K562 (cell line): ENCODE data around the gene AFF3. TPM values are rescaled to one million over a fixed set of nuclear protein-coding genes. Genes with fewer than 3 reads are reported as not detected.

ENCODE experiments used
- E2F6 ChIP-seq, 2 experiments: IDR thresholded peaks; 2 replicates each; pipeline ENCODE4 v1.6.1; 2011; ENCODE audit warnings: borderline replicate concordance in 1 of 2, control low read depth in 1 of 2, low read depth in 1 of 2, low read length in 1 of 2, mild to moderate bottlenecking in 1 of 2, mixed read lengths in 1 of 2, moderate library complexity in 1 of 2; ENCODE audit not compliant: insufficient read depth in 1 of 2, insufficient read length in 1 of 2, poor library complexity in 1 of 2, severe bottlenecking in 1 of 2; ENCODE audit errors: extremely low read depth in 1 of 2
- ESRRA ChIP-seq: fragments of 450-650 bp; IDR thresholded peaks from 2 replicates; pipeline ENCODE4 v1.6.1; 2014; ENCODE audit warnings: low read depth, mild to moderate bottlenecking, moderate library complexity, borderline replicate concordance
- ESRRB ChIP-seq: fragments of 250-450 bp; sonication (Bioruptor Pico); IDR thresholded peaks from 2 replicates; pipeline ENCODE4 v1.5.0; 2020; ENCODE audit warnings: mild to moderate bottlenecking, moderate library complexity, borderline replicate concordance
- GABPA ChIP-seq: fragments of 200-800 bp; sonication (Bioruptor generic); conservative IDR thresholded peaks from 2 replicates; pipeline ENCODE4 v1.6.1; 2016; ENCODE audit warnings: low read depth, missing genetic modification characterization, missing compliant biosample characterization
- HDGF ChIP-seq: fragments of 450-650 bp; IDR thresholded peaks from 2 replicates; pipeline ENCODE4 v1.6.1; 2016
- HIVEP1 ChIP-seq: fragments of 250-450 bp; sonication (Bioruptor Pico); IDR thresholded peaks from 2 replicates; pipeline ENCODE4 v1.4.0; 2020; ENCODE audit warnings: mild to moderate bottlenecking
- JUND ChIP-seq, 2 experiments: IDR thresholded peaks; 2 replicates in 1 of 2; 3 replicates in 1 of 2; pipeline ENCODE4 v1.6.1; 2011; ENCODE audit warnings: borderline replicate concordance in 2 of 2, low read depth in 2 of 2, low read length in 2 of 2, improper control_type of control experiment in 1 of 2, missing biosample characterization in 1 of 2, missing genetic modification characterization in 1 of 2, missing genetic modification reagents in 1 of 2
- MAFF ChIP-seq: IDR thresholded peaks from 2 replicates; pipeline ENCODE4 v1.6.1; 2012; ENCODE audit warnings: low read length, improper control_type of control experiment
- MCM5 ChIP-seq: fragments of 450-650 bp; IDR thresholded peaks from 2 replicates; pipeline ENCODE4 v1.6.1; 2016; ENCODE audit warnings: low read depth
- NR2C2 ChIP-seq, 2 experiments: fragments of 200-800 bp in 1 of 2; sonication (Bioruptor generic) in 1 of 2; sonication (generic) in 1 of 2; formaldehyde crosslinking in 1 of 2; IDR thresholded peaks; 2 replicates each; pipeline versions ENCODE4 v1.6.1 to v1.8.0; 2016 to 2022; ENCODE audit warnings: mild to moderate bottlenecking in 1 of 2, missing compliant biosample characterization in 1 of 2, missing genetic modification characterization in 1 of 2, missing genetic modification reagents in 1 of 2
- PHB2 ChIP-seq: fragments of 450-650 bp; IDR thresholded peaks from 2 replicates; pipeline ENCODE4 v1.6.1; 2017; ENCODE audit warnings: low read depth
- PHF20 ChIP-seq: fragments of 450-650 bp; IDR thresholded peaks from 2 replicates; pipeline ENCODE4 v1.6.1; 2018; ENCODE audit not compliant: partially characterized antibody
- PHF8 ChIP-seq: fragments of 200-600 bp; sonication (generic); IDR thresholded peaks from 2 replicates; pipeline ENCODE4 v1.6.1; 2012; ENCODE audit warnings: mixed run types, mild to moderate bottlenecking, inconsistent platforms, low read length, moderate library complexity, borderline replicate concordance
- SIX5 ChIP-seq, 2 experiments: IDR thresholded peaks; 2 replicates each; pipeline ENCODE4 v1.6.1; 2011; ENCODE audit warnings: low read length in 2 of 2, borderline replicate concordance in 1 of 2, low read depth in 1 of 2, mild to moderate bottlenecking in 1 of 2, moderate library complexity in 1 of 2; ENCODE audit not compliant: insufficient read depth in 1 of 2
- SMARCE1 ChIP-seq: fragments of 450-650 bp; IDR thresholded peaks from 2 replicates; pipeline ENCODE4 v1.7.1; 2016; ENCODE audit warnings: mild to moderate bottlenecking
- SNIP1 ChIP-seq: fragments of 450-650 bp; IDR thresholded peaks from 2 replicates; pipeline ENCODE4 v1.7.1; 2017; ENCODE audit warnings: low read depth, mild to moderate bottlenecking
- TFAP4 ChIP-seq: sonication (generic); formaldehyde crosslinking; IDR thresholded peaks from 2 replicates; pipeline ENCODE4 v1.8.0; 2022; ENCODE audit warnings: missing genetic modification reagents, mild to moderate bottlenecking, moderate library complexity, borderline replicate concordance
- TFE3 ChIP-seq: fragments of 450-650 bp; formaldehyde crosslinking; IDR thresholded peaks from 2 replicates; pipeline ENCODE4 v1.4.0; 2020; ENCODE audit warnings: mild to moderate bottlenecking, mixed read lengths
- TRIM24 ChIP-seq, 2 experiments: fragments of 450-650 bp; IDR thresholded peaks; 2 replicates each; pipeline ENCODE4 v1.6.1; 2016
- XRCC4 ChIP-seq: IDR thresholded peaks from one replicate; pipeline ENCODE4 v1.6.1; 2011; ENCODE audit not compliant: insufficient read depth, insufficient read length; ENCODE audit errors: extremely low read depth
- ZFPM2 ChIP-seq: fragments of 250-450 bp; sonication (Bioruptor Pico); IDR thresholded peaks from 2 replicates; pipeline ENCODE4 v1.5.1; 2022; ENCODE audit warnings: mild to moderate bottlenecking
- ZNF311 ChIP-seq: fragments of 250-450 bp; sonication (Bioruptor Pico); IDR thresholded peaks from 2 replicates; pipeline ENCODE4 v1.4.0; 2020; ENCODE audit warnings: mild to moderate bottlenecking, moderate library complexity
- ZNF408 ChIP-seq: fragments of 250-450 bp; sonication (Bioruptor Pico); IDR thresholded peaks from 2 replicates; pipeline ENCODE4 v1.4.0; 2020; ENCODE audit warnings: low read depth, mild to moderate bottlenecking, moderate library complexity
- ZNF41 ChIP-seq: fragments of 250-450 bp; sonication (Bioruptor Pico); conservative IDR thresholded peaks from 2 replicates; pipeline ENCODE4 v1.4.0; 2020; ENCODE audit warnings: mild to moderate bottlenecking
- ZNF507 ChIP-seq: conservative IDR thresholded peaks from 2 replicates; pipeline ENCODE4 v1.6.1; 2017; ENCODE audit warnings: missing genetic modification characterization, missing compliant biosample characterization
- ZNF696 ChIP-seq: fragments of 250-450 bp; sonication (Bioruptor Pico); conservative IDR thresholded peaks from 2 replicates; pipeline ENCODE4 v1.4.0; 2020; ENCODE audit warnings: mild to moderate bottlenecking, moderate library complexity
- polyA plus RNA-seq, 8 experiments: library from polyadenylated mRNA; depleted of rRNA in 4 of 8; stranded (reverse) in 5 of 8; unstranded in 3 of 8; fragments of >200 nt; fragmentation: Nextera tagmentation in 2 of 8; fragmentation: Illumina TruSeq in 1 of 8; extraction: Ambion mirVana in 2 of 8; extraction: Trizol in 1 of 8; gene quantifications; 2 replicates each; pipeline versions ENCODE4 v1.2.1 to v1.2.3, GENCODE V29; 2011 to 2014; ENCODE audit warnings: inconsistent platforms in 1 of 8, missing spikeins in 1 of 8
- total RNA-seq, 7 experiments: library from RNA; depleted of rRNA in 6 of 7; stranded (reverse); fragments of >200 nt in 6 of 7; fragmentation: Illumina TruSeq in 2 of 7; extraction: Trizol in 2 of 7; gene quantifications; 2 replicates each; pipeline versions ENCODE4 v1.2.1 to v1.2.3, GENCODE V29; 2011 to 2021; ENCODE audit warnings: low replicate concordance in 1 of 7

The AFF3 gene
- total and polyA plus RNA-seq, 9 of the 15 experiments (the other 6 are each of a cell fraction or from before 2014, with no cell fraction given): 0.02 to 0.11 TPM; not detected in 7

- TF ChIP-seq PHB2: 0 out of 2 replicates have a peak, but pooled peaks have one; percentile 46
- TF ChIP-seq TRIM24 (IDR thresholded peaks at IDR 0.05): peak; percentile 85 to 86
- TF ChIP-seq ZNF311 (CRISPR knock-in tag): no peak
- no peak for TF ChIP-seq ZFPM2 (CRISPR knock-in tag)
- TF ChIP-seq SNIP1: no peak
- no peak for TF ChIP-seq SIX5 (IDR thresholded peaks at IDR 0.05; ENCODE audit: borderline replicate concordance in 1 of 2, insufficient read depth in 1 of 2, low read depth in 1 of 2, low read length in 2 of 2)
- no peak for TF ChIP-seq HDGF
- TF ChIP-seq ESRRA: 0 out of 2 replicates have a peak, but pooled peaks have one; percentile 56
- TF ChIP-seq MCM5: no peak
- TF ChIP-seq TFE3 (CRISPR knock-in tag): peak; percentile 93
- TF ChIP-seq ZNF507 (tag): no peak
- TF ChIP-seq PHF8: no peak
- TF ChIP-seq SMARCE1: peak; percentile 57; the same call in 1 of the 2 replicates
- no peak for TF ChIP-seq MAFF
- no peak for TF ChIP-seq ZNF408 (CRISPR knock-in tag)
- TF ChIP-seq NR2C2 (CRISPR knock-in tag; IDR thresholded peaks at IDR 0.05): no peak
- peak; percentile 86 for TF ChIP-seq NR2C2 (tag; IDR thresholded peaks at IDR 0.05)
- no peak for TF ChIP-seq E2F6 (IDR thresholded peaks at IDR 0.05; ENCODE audit: borderline replicate concordance in 1 of 2, extremely low read depth in 1 of 2, insufficient read depth in 1 of 2, insufficient read length in 1 of 2, low read depth in 1 of 2, low read length in 1 of 2, poor library complexity in 1 of 2, severe bottlenecking in 1 of 2)
- no peak for TF ChIP-seq XRCC4
- TF ChIP-seq TFAP4 (CRISPR knock-in tag): 0 out of 2 replicates have a peak, but pooled peaks have one; percentile 27
- TF ChIP-seq JUND (IDR thresholded peaks at IDR 0.05; ENCODE audit: borderline replicate concordance, low read depth, low read length): no peak
- TF ChIP-seq JUND (tag; IDR thresholded peaks at IDR 0.05; ENCODE audit: borderline replicate concordance, low read depth, low read length): peak; percentile 49; the same call in 2 of the 3 replicates
- TF ChIP-seq HIVEP1 (CRISPR knock-in tag): peak; percentile 65; the same call in 1 of the 2 replicates
- no peak for TF ChIP-seq ZNF696 (CRISPR knock-in tag)
- no peak for TF ChIP-seq ZNF41 (CRISPR knock-in tag)
- no peak for TF ChIP-seq ESRRB (CRISPR knock-in tag)
- TF ChIP-seq GABPA (tag): peak; percentile 23; the same call in 1 of the 2 replicates
- TF ChIP-seq PHF20: no peak
Observed at GRCh38 chr2:99609851-99610381, 532.5 kb downstream of the AFF3 start (continued).
